GM18511 (cell line): ENCODE measurements around the gene WSCD2.

Experiments
- ATAC-seq: cut with Tn5 transposase; IDR thresholded peaks from one replicate; pipeline ENCODE4 v1.9.1; 2021; ENCODE audit warnings: mild to moderate bottlenecking, moderate library complexity; ENCODE audit not compliant: unreplicated experiment

Gene WSCD2

GRCh38 chr12:108260039-108260438, 131.0 kb downstream of the WSCD2 start:
- ATAC-seq: no peak

GRCh38 chr12:108260969-108261368, 131.9 kb downstream of the WSCD2 start:
- no peak for ATAC-seq

GRCh38 chr12:108265505-108265904, 136.4 kb downstream of the WSCD2 start:
- no peak for ATAC-seq

- no peak for ATAC-seq
These were observed 137.0 kb downstream of the WSCD2 start for GRCh38 chr12:108266131-108266530.

GRCh38 chr12:108267450-108267849, 138.4 kb downstream of the WSCD2 start:
- no peak for ATAC-seq

- ATAC-seq: no peak
These were observed 139.3 kb downstream of the WSCD2 start for GRCh38 chr12:108268397-108268796.

GRCh38 chr12:108269224-108269623, 140.1 kb downstream of the WSCD2 start:
- ATAC-seq: no peak

GRCh38 chr12:108270035-108270848, 141.2 kb downstream of the WSCD2 start:
- no peak for ATAC-seq

GRCh38 chr12:108270849-108271143, 141.7 kb downstream of the WSCD2 start:
- ATAC-seq: no peak

GRCh38 chr12:108271951-108272872, 143.1 kb downstream of the WSCD2 start:
- ATAC-seq: no peak

- ATAC-seq: no peak
These were observed 144.1 kb downstream of the WSCD2 start for GRCh38 chr12:108273217-108273616.

GRCh38 chr12:108277613-108278012, 148.5 kb downstream of the WSCD2 start:
- no peak for ATAC-seq

- no peak for ATAC-seq
These were observed 153.1 kb downstream of the WSCD2 start for GRCh38 chr12:108282160-108282559.

GRCh38 chr12:108282676-108283075, 153.6 kb downstream of the WSCD2 start:
- no peak for ATAC-seq

- no peak for ATAC-seq
These were observed 155.1 kb downstream of the WSCD2 start for GRCh38 chr12:108284163-108284562.

- no peak for ATAC-seq
These were observed 155.9 kb downstream of the WSCD2 start for GRCh38 chr12:108285016-108285415.

GRCh38 chr12:108287227-108287626, 158.1 kb downstream of the WSCD2 start:
- ATAC-seq: no peak

GRCh38 chr12:108289350-108290161, 160.5 kb downstream of the WSCD2 start:
- ATAC-seq: no peak

GRCh38 chr12:108295641-108296040, 166.6 kb downstream of the WSCD2 start:
- no peak for ATAC-seq

- ATAC-seq: no peak
These were observed 167.9 kb downstream of the WSCD2 start for GRCh38 chr12:108296945-108297344.

GRCh38 chr12:108297424-108297823, 168.3 kb downstream of the WSCD2 start:
- no peak for ATAC-seq
